ENCODE measurements around the gene SVEP1.
"Not testable (repeated sequence)": the region's sequence is repeated elsewhere in the genome, so short reads cannot be mapped to it uniquely, and the experiment has no call there.

The SVEP1 gene

DNA sequence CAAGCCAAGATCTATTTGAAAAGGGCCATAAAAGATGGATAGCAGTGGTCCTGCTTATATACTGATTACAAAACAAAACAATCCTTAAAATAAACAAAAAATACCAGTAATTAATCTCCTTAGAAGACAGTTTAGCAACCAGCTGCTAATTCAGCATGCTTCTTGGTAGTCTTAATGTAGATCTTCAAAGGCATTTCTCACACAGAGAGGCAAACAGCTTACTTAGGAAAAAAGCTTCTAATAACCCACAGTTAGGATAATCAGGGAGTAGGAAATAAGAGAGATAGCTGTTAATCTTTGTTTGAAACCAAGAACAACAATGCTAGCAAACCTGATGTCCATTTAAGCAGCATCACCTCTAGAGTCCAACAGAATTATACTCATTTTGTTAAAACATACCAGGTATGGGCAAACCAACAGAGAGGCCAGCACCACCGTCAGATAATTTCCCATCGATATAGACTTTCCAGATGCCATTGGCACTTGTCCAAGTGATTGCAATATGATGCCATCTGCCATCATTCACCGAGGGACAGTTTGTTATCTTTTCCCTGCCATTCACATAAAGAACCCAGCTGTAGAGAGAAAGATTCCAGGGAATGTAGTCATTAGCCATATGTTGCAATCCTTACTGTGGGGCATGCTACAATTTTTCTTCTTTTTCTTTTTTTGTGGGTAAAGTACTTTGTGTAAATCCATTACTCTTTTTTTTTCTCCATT is 136.2 kb downstream of the SVEP1 start:
- DNase-seq, result peak; percentile 93

DNA sequence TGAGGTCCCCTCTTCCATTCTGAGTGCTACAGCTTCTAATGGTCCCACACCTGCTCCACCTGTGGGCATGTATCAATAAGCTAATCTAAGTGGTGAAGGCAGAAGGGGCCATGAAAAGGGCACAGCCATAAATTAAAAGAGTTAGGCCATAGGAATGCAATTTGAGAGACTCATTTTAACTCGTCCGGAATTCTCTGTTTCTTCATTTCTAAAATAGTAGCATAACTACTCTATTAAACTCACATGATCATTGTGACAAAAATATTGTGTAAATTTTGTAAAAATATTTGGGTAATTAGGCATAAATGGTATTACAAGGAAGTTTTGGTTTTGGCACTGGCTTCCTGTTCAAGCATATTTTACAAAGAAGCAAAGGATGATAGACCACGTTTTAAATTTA is 138.7 kb downstream of the SVEP1 start:
- no peak for DNase-seq

DNA sequence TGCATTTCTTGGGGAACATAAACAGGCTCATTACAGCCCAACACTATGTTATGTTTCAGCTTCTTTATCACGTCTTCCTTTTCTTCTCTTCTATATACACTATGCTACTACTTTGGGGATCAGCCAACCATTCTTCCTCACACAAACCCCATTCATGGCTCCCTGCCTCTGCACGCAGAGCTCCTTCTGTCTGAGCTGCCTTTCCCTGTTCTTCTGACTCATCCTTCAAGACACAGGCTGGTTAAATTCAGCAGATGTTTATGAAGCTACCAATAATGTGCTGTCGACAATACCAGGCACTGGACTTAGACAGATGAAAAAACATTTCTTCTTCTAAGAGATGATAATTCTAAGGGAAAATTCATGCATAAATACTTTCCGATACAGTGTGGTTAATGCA is 139.4 kb downstream of the SVEP1 start:
- no peak for DNase-seq

DNA sequence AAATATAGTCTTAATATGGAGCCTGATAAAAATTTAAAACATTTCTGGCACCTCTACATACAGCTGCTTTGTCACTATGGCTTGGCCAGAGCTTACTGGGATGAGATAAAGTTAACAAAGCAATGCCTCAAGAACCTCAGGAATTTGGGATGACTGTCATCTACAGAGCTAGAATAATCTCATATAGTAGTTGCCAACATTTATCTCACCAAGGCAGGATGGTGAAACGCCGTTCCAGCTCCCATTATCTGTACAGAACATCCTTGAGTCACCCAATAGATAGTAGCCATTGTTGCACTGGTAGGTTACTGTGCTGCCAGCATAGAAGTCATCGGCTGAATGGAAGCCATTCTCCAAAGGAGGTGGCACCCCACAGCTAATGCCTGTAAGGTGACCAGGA is 147.3 kb downstream of the SVEP1 start:
- DNase-seq, result no peak

DNA sequence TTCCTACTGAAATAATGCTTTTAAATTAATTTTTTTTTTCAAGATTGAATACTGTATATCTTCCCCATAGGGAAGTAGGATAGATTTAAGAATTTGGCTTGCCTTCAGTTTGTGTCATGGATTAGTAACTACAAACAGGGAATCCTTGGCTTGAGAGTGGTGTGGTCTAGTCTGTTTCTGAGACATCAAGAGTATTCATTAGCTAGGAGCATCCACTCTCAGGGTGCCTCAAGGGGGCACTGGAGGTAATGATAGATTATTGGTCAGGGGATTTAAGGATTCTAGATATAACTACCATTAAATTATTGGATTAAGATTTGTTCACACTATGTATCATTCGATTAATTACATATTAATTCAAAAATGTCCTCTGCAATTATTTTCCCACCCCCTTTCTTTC is 150.1 kb downstream of the SVEP1 start:
- DNase-seq, result no peak

DNA sequence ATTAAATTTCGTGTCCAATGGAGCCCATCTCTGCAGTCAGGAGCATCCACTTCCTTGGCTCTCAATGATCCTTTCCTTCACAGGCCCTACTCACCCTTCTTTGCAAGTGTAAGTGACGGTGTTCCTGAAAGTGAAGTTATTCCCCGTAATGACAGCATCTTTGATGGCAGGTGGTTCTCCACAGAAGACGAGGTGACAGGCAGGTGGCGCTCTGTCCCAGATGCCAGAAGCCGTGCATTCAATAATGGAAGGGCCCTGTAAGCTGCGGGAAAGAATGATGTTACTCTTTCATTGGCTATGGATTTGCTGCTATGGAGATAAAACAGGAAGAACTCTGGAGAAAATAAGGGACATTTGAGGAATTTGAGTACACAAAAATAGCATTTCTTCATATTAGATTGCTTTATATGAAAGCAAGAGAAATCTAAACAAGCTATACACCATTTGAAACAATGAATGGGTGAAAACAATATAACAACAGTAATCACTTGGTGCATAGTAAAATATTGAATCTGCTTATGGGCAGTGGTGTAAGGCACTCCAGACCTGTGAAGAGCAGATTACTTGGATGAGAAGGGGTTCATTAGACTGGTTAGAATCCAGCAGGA is 151.9 kb downstream of the SVEP1 start:
- DNase-seq, result no peak

DNA sequence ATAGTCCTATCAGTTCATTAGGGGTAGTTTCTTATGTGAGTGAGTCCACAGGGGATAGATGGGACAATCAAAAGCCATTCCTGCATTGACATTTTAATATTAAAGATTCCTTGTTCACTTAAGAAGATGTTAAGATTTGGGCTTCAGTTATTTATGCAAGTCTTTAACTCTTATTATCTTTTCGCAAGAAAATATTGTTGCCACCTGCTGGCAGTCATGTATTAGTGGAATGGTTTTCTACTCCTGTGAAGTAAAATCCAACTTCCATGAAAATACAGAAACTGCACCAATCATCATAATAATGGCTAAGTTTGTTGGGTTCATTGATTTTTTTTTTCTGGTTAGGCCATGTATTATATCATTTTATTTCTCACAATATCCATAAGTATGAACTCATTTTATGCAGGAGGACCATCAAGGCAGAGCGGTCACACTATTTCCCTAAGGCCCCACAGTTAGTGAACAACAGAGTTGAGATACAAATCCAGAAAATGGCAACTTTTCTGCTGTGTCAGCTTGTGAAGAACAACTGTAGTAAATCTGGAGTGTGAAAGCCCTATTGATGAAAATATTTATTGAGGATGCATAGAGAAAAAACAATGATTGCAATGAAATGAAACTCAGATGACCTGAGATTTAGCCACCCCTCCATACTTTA is 153.4 kb downstream of the SVEP1 start:
- no peak for DNase-seq

DNA sequence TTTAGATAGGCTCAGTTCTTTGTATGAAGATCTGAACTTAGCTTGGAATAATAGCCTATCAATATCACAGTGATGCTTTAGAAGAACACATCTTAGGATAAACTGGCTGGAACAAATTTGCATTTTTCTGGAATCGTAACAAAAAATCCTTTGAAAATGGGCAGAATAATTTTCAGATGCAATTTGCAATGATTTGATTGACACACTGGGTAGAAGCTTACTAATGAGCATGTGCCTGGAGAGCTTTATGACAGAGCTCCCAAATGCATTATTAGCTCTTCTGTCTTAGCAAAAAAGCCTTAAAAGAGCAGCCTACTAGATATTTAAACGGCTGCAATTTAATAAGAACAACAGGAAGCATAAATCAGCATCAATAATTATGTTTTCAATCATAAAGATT is 165.1 kb downstream of the SVEP1 start:
- no peak for DNase-seq

DNA sequence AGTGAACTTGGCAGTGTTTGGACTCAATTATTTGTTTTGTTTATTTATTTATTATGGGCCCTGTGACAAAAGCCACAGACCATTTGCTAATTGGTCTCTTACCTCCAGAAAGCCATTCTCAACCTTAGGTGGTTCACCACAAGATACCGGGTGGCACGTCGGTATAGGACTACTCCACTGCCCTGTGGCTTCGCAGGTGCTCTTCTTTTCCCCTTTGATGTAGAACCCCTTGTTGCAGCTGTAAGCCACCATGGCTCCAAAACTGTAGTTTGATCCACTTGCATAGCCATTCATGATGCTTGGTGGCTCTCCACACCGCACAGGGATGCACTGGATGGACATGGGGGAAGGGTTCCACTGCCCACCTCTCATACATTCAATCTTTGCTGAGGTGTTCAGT is 168.6 kb downstream of the SVEP1 start:
- DNase-seq, result no peak

DNA sequence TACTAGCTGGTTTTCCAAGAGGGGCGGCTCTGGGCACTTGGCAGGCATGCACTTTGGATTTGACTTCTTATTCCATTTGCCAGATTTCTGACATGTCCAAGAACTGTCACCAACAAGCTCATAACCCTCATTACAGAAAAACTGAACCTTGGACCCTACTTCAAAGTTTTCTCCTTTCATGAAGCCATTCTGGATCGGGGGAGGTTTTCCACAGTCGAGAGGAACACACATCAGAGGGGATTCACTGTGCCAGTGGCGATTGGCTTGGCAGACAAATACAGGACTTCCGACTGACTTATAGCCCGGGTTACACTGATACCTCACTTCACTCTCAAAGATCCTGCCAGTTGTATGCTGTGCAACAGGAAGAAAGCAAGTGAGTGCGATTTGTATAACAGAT is 170.9 kb downstream of the SVEP1 start:
- no peak for DNase-seq

DNA sequence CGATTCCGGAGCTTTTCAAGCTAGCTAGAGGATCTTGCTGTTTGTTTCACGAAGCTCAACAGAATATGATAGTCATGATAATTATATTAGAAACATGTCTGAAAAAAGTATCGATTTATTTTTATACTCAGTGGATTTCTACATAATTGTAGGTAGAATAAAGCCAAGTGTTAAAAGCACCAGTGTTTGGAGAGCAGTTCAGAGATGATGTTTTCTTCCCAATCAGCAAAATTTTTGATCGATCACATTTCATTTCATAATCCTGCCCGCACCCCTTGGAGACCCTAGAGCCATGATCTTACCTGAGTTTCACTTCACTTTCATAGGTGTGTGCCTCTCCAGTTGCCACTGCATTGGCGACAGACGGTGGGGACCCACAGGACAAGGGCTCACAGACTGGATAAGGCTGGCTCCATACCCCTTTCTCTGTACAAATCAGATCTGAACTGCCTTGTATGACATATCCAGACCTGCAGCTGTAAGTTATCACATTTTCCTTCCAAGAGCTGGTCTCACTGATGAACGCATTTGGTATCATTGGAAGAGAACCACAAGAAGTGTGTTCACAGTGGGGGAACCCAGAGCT is 173.6 kb downstream of the SVEP1 start:
- DNase-seq, result no peak

DNA sequence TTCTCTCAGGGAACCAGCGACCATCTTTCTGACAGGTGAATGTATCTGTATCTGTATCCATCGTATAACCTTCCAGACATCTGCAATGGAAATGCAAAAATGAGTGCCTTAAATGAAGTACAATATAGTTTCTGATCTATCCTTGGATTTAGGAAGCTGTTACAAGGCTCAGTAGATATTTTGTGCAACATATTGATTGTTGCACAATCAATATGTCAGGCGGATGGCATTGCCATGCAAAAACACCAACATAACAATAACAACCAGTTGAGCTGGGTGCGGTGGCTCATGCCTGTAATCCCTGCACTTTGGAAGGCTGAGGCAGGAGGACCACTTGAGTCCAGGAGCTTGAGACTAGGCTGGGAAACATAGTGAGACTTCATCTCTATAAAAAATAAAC is 175.1 kb downstream of the SVEP1 start:
- no peak for DNase-seq

DNA sequence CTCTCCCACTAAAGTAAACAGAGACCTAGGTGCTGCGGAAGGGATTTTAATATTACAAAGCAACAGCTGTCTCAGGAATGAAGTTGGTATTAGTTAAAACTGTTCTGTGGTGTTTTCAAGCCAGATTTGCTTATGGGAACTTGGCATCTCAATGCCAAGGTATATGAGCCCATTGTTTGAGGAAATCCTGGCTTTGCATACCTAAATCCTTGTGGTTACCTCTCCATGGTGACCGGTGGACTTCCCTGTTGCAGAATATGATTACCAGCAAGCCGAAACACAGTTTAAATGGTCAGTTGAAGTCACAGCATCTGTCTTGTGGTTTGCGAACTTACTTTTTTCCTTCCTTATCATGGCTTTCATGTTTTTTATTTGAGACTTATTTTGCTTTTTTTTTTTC is 179.6 kb downstream of the SVEP1 start:
- DNase-seq, result no peak

DNA sequence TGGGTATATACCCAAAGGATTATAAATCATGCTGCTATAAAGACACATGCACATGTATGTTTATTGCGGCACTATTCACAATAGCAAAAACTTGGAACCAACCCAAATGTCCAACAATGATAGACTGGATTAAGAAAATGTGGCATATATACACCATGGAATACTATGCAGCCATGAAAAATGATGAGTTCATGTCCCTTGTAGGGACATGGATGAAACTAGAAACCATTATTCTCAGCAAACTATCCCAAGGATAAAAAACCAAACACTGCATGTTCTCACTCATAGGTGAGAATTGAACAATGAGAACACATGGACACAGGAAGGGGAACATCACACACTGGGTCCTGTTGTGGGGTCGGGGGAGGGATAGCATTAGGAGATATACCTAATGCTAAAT is 180.5 kb downstream of the SVEP1 start:
- DNase-seq, result not testable (repeated sequence)

DNA sequence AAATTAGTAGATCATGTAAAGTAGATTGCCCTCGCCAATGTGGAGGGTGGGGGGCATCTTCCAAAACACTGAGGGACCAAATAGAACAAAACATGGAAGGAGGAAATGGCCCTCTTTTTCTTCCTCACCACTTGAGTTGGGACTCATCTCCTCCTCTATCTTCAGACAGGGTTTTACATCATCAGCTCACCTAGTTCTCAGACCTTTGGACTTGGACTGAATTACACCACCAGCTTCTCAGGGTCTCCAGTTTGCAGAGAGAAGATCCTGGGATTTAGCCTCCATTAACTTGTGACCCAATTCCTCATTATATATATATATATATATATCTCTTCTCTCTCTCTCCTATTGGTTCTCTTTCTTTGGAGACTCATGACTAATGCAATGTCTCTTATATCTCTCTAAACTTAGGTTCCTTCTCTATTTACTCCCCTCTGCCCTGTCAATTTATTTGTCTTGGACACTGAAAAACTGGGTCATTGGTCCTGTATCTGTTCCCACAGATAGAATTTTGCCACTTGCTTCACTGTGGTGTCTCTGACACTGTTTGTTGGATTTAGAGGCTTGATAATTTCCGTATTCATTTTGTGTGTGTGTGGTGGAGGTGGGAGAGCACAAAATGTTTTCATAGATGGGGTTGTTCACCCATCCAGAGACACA is 187.6 kb downstream of the SVEP1 start:
- DNase-seq, result no peak

DNA sequence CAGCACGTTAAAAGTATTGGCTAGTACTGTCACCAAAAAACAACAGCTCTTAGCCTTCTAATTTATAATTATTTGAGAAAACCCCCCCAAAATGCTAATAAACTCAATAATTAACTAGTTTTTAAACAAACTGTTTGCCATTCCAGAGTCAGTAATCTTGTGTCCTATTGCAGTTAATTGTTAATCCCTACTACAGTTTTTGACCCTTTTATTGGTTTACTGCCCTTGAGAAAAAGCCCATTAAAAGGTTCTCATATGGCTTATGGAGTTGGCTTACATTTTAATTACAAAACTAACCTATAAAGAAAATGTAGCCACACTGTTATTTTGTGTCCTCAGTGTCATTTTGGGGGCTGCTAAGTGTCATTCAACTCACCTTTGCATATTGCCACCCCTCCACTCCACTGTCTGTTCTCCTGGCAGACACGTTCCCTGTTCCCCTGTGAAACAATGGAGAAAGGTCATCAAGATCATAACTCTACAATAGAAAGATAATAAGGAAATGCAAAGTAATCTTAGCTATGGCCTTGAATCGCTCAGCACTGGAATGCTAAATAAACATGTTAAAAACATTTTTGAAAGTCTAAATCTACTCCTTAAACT is 190.3 kb downstream of the SVEP1 start:
- DNase-seq, result no peak

DNA sequence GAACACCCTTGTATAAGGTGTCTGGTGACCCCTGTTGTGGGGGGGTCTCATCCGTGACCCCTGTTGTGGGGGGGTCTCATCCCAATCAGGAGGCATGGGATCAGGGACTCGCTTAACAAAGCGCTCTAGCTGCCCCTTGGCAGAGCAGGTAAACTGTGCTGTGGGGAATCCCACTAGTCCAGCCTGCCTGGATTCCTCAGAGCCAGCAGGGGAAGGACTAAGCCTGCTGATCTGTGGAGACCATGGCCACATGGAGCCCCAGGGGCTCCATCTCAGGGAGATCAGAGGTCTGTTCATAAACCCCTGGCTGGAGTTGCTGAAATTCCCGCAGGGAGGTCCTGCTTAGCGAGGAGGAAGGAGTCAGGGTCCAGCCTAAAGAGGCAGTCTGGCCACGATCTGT is 196.1 kb downstream of the SVEP1 start:
- no peak for DNase-seq

DNA sequence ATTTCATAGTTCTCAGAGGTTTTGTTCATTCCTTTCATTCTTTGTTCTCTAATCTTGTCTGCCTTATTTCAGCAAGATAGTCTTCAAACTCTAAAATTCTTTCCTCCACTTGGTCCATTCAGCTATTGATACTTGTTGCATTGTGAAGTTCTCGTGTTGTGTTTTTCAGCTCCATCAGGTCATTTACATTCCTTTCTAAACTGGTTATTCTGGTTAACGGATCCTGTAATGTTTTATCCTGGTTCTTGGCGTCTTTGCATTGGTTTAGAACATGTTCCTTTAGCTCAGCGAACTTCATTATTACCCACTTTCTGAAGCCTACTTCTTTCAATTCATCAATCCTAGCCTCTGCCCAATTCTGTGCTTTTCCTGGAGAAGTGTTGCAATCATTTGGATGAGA is 196.8 kb downstream of the SVEP1 start:
- no peak for DNase-seq

DNA sequence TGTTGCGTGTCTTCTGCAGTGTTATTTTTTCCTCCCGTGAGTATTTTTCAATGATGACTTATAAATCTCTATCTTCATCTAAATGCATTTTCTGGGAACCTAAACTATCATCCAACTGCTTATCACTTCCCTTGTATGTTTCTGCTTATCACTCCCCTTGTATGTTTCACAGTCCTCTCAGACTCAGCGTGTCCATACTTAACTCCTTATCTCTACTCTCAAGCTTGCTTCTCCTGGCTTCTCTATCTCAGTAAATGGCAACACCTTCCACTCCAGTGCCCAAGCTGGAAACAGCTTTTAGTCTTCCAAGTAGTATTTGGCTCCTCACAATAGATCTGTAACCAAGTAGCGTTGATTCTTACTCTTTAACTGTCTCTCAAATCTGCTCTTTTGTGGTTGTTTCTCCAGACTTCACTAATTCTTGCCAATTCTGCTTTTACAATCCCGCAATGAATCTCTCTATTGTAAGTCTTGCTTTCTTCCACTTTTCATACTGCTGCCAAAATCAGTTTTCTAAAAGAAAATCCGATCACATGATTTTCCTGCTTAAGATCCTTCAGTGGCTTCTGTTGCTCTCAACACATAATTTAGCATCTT is 208.0 kb downstream of the SVEP1 start:
- DNase-seq, result no peak

DNA sequence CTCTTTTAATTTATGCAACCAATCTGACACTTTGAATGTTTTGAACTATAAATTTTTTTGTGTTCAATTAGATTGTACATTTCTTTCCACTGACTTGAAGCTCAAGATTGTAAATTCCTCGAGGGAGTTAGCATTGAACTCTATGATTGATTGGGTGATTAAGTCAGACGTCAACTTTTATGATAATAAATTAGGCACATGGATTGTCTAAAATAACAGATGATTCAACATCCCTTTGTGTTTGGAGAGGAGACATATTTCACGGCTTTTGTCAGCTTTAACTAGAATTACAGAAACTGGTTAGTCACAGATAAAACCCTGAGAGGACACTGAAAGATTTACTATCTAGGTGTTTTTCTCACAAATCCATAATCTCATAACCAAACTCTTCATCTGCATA is 209.2 kb downstream of the SVEP1 start:
- DNase-seq, result no peak

DNA sequence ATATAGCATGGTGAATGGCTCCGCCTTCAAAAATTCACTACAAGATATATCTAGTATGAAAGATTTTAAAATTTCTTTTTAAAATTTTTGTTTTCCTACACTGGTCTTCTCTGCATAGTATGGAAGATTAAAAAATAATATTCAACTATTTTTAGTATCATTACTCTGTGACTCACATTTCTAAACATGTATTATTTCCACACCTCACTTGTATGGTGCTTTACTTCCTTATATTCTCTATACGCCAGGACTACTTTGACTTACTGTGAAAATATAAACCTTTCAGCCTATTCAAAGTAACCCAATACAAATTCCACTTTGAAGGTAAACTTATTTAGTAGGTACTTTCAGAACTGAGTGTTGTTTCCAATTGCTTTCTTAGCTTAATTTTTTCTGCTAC is 215.1 kb downstream of the SVEP1 start:
- DNase-seq, result no peak

DNA sequence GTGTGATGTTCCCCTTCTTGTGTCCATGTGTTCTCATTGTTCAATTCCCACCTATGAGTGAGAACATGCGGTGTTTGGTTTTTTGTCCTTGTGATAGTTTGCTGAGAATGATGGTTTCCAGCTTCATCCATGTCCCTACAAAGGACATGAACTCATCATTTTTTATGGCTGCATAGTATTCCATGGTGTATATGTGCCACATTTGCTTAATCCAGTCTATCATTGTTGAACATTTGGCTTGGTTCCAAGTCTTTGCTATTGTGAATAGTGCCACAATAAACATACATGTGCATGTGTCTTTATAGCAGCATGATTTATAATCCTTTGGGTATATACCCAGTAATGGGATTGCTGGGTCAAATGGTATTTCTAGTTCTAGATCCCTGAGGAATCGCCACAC is 220.5 kb downstream of the SVEP1 start:
- DNase-seq, result not testable (repeated sequence)

DNA sequence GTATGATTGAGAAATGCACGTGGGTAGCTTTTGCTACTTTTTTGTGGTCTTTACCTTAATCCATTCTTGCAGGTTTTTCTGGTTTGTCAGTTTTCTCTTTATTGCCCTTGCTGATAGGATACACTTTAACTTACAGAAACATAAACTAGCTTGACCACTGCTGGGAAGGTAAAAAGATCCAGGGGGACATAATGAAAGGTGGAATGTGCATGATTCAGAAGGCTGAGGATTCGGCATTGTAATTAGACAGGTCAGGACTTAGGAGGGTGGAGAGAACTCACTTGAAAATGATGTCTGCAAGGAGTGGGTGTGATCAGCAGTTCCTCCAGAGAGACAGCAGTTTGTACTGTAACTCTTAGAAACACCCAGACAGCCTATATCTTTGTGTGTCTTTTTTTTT is 222.0 kb downstream of the SVEP1 start:
- no peak for DNase-seq

Data from NCI-H2171 (cell line).